HepG2 (cell line): ENCODE results near the gene BEAN1. TPM values are rescaled to one million over a fixed set of nuclear protein-coding genes. Genes with fewer than 3 reads are reported as not detected.
A peak's percentile ranks its signal among the peaks of the same experiment; 100 is the strongest.

Experiments used
- BORCS8-MEF2B ChIP-seq: sonication (generic); formaldehyde crosslinking; IDR thresholded peaks from 2 replicates; pipeline ENCODE4 v1.8.0; 2022; ENCODE audit warnings: mild to moderate bottlenecking, missing genetic modification reagents
- HDAC1 ChIP-seq: sonication (generic); formaldehyde crosslinking; IDR thresholded peaks from 2 replicates; pipeline ENCODE4 v1.5.1; 2020; ENCODE audit warnings: mild to moderate bottlenecking, missing genetic modification reagents
- KDM4B ChIP-seq: sonication (generic); formaldehyde crosslinking; IDR thresholded peaks from 2 replicates; pipeline ENCODE4 v1.4.0; 2020; ENCODE audit warnings: missing genetic modification reagents
- KMT2A ChIP-seq: sonication (generic); formaldehyde crosslinking; IDR thresholded peaks from 2 replicates; pipeline ENCODE4 v1.4.0; 2020; ENCODE audit warnings: missing genetic modification reagents
- TBL1XR1 ChIP-seq: fragments of 150-350 bp; IDR thresholded peaks from 2 replicates; pipeline ENCODE4 v1.6.1; 2014; ENCODE audit warnings: borderline replicate concordance, low read length; ENCODE audit not compliant: partially characterized antibody
- YEATS2 ChIP-seq: sonication (generic); formaldehyde crosslinking; IDR thresholded peaks from 2 replicates; pipeline ENCODE4 v1.4.0; 2020; ENCODE audit warnings: missing genetic modification reagents, borderline replicate concordance
- ZNF142 ChIP-seq: sonication (generic); formaldehyde crosslinking; IDR thresholded peaks from 2 replicates; pipeline ENCODE4 v1.4.0; 2020; ENCODE audit warnings: missing genetic modification reagents
- ZNF446 ChIP-seq: sonication (generic); formaldehyde crosslinking; IDR thresholded peaks from 2 replicates; pipeline ENCODE4 v1.5.0; 2020; ENCODE audit warnings: mild to moderate bottlenecking, missing genetic modification reagents
- ZNF749 ChIP-seq: sonication (generic); formaldehyde crosslinking; IDR thresholded peaks from 2 replicates; pipeline ENCODE4 v1.8.0; 2022; ENCODE audit warnings: mild to moderate bottlenecking, missing genetic modification reagents, moderate library complexity, borderline replicate concordance
- ZNF770 ChIP-seq: sonication (generic); formaldehyde crosslinking; IDR thresholded peaks from 2 replicates; pipeline ENCODE4 v1.5.0; 2020; ENCODE audit warnings: mild to moderate bottlenecking, missing genetic modification reagents
- polyA plus RNA-seq, 8 experiments: library from polyadenylated mRNA; depleted of rRNA in 3 of 8; stranded (reverse) in 7 of 8; unstranded in 1 of 8; fragments of >200 nt; fragmentation: Illumina TruSeq in 4 of 8; extraction: Trizol in 4 of 8; gene quantifications; 2 replicates each; pipeline versions ENCODE4 v1.2.1 to v1.2.3, GENCODE V29; 2011 to 2016; ENCODE audit warnings: low read depth in 4 of 8, missing spikeins in 1 of 8, mixed read lengths in 1 of 8; ENCODE audit not compliant: insufficient read depth in 1 of 8
- total RNA-seq, 5 experiments: library from RNA; depleted of rRNA; stranded (reverse); fragments of >200 nt; fragmentation: Illumina TruSeq; extraction: Trizol; gene quantifications; 2 replicates each; pipeline ENCODE4 v1.2.3, GENCODE V29; 2016; ENCODE audit warnings: low read depth in 1 of 5
- TF ChIP-seq, protein P1 (sequence below): IDR thresholded peaks from 2 replicates; pipeline ENCODE4 v1.6.1; 2016; ENCODE audit warnings: low read depth, missing genetic modification reagents, missing compliant biosample characterization
- TF ChIP-seq, protein P2 (sequence below): sonication (generic); formaldehyde crosslinking; IDR thresholded peaks from 2 replicates; pipeline ENCODE4 v1.5.0; 2020; ENCODE audit warnings: mild to moderate bottlenecking, missing genetic modification reagents

BEAN1 gene
- total and polyA plus RNA-seq, 2 of the 13 experiments (the other 11 are each of a cell fraction or from before 2014, with no cell fraction given): 0.53 to 1.4 TPM

DNA sequence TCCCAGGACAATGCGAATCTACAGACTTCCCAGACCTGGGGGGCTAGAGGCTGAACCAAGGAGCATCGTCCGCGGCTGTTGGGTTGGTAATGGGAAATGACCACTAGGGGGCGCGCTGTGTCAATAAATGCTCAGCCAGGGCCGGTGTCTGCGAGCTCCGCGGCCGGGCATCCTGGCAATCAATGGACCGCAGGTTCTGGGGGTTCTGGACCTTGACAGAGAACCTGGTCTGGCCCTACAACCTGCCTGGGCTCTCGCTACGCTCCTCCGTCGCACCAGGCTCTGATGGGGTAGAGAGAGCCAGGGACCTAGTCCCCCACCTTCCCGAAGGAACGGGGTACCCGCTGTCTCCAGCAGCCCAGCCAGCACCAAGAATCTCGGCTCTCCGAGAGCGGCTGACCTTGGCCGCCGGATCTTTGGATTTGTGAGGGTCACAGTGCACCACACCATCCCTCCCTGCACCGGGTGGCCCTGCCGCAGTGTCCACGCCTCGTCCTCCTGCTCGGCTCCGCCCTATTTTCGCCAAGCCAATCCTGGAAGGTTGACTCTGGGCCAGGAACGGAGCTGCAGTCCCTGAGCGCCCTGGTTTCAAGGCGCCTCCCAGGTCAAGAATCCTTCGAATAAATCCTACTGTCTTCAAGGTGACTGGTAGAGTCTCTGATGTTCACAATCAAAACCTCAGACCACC, 20.4 kb upstream of the BEAN1 start (continued):
- TF ChIP-seq, protein P1, sequence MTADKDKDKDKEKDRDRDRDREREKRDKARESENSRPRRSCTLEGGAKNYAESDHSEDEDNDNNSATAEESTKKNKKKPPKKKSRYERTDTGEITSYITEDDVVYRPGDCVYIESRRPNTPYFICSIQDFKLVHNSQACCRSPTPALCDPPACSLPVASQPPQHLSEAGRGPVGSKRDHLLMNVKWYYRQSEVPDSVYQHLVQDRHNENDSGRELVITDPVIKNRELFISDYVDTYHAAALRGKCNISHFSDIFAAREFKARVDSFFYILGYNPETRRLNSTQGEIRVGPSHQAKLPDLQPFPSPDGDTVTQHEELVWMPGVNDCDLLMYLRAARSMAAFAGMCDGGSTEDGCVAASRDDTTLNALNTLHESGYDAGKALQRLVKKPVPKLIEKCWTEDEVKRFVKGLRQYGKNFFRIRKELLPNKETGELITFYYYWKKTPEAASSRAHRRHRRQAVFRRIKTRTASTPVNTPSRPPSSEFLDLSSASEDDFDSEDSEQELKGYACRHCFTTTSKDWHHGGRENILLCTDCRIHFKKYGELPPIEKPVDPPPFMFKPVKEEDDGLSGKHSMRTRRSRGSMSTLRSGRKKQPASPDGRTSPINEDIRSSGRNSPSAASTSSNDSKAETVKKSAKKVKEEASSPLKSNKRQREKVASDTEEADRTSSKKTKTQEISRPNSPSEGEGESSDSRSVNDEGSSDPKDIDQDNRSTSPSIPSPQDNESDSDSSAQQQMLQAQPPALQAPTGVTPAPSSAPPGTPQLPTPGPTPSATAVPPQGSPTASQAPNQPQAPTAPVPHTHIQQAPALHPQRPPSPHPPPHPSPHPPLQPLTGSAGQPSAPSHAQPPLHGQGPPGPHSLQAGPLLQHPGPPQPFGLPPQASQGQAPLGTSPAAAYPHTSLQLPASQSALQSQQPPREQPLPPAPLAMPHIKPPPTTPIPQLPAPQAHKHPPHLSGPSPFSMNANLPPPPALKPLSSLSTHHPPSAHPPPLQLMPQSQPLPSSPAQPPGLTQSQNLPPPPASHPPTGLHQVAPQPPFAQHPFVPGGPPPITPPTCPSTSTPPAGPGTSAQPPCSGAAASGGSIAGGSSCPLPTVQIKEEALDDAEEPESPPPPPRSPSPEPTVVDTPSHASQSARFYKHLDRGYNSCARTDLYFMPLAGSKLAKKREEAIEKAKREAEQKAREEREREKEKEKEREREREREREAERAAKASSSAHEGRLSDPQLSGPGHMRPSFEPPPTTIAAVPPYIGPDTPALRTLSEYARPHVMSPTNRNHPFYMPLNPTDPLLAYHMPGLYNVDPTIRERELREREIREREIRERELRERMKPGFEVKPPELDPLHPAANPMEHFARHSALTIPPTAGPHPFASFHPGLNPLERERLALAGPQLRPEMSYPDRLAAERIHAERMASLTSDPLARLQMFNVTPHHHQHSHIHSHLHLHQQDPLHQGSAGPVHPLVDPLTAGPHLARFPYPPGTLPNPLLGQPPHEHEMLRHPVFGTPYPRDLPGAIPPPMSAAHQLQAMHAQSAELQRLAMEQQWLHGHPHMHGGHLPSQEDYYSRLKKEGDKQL: no peak
- TF ChIP-seq ZNF142 (CRISPR knock-in tag) (peak; percentile 76; the same call in 1 of the 2 replicates), ZNF446 (CRISPR knock-in tag) (no peak), KDM4B (CRISPR knock-in tag) (peak; percentile 13; the same call in 1 of the 2 replicates), TBL1XR1 (no peak), ZNF749 (CRISPR knock-in tag) (no peak), BORCS8-MEF2B (CRISPR knock-in tag) (peak; percentile 76; the same call in 1 of the 2 replicates), KMT2A (CRISPR knock-in tag) (peak; percentile 54; the same call in 1 of the 2 replicates), YEATS2 (CRISPR knock-in tag) (0 out of 2 replicates have a peak, but pooled peaks have one; percentile 17), ZNF770 (CRISPR knock-in tag) (no peak), HDAC1 (CRISPR knock-in tag) (peak; percentile 66; the same call in 1 of the 2 replicates)
- TF ChIP-seq, protein P2, sequence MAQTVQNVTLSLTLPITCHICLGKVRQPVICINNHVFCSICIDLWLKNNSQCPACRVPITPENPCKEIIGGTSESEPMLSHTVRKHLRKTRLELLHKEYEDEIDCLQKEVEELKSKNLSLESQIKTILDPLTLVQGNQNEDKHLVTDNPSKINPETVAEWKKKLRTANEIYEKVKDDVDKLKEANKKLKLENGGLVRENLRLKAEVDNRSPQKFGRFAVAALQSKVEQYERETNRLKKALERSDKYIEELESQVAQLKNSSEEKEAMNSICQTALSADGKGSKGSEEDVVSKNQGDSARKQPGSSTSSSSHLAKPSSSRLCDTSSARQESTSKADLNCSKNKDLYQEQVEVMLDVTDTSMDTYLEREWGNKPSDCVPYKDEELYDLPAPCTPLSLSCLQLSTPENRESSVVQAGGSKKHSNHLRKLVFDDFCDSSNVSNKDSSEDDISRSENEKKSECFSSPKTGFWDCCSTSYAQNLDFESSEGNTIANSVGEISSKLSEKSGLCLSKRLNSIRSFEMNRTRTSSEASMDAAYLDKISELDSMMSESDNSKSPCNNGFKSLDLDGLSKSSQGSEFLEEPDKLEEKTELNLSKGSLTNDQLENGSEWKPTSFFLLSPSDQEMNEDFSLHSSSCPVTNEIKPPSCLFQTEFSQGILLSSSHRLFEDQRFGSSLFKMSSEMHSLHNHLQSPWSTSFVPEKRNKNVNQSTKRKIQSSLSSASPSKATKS: no peak
